HEK293T (cell line): ENCODE measurements around the gene RBFOX1.

Experiments used
- CTCF ChIA-PET: fragments of 350-600 bp; formaldehyde crosslinking; extraction: SDS; loops from one replicate; lab custom pipeline; 2021; ENCODE audit warnings: antibody characterized with exemption, inconsistent platforms; lab: Yijun Ruan, JAX
- POLR2A ChIA-PET: fragments of 350-600 bp; formaldehyde crosslinking; extraction: SDS; loops from one replicate; lab custom pipeline; 2020; ENCODE audit warnings: antibody characterized with exemption, inconsistent platforms; lab: Yijun Ruan, JAX
- DNase-seq: peaks from one replicate; pipeline ENCODE4 v3.0.0; 2012; ENCODE audit warnings: mixed read lengths; ENCODE audit errors: extremely low spot score
- ARNT ChIP-seq: fragments of 450-650 bp; IDR thresholded peaks from 2 replicates; pipeline ENCODE4 v1.6.1; 2017; ENCODE audit warnings: mild to moderate bottlenecking
- BHLHE40 ChIP-seq: fragments of 450-650 bp; IDR thresholded peaks from 2 replicates; pipeline ENCODE4 v1.6.1; 2016; ENCODE audit warnings: mild to moderate bottlenecking, moderate library complexity, borderline replicate concordance
- CTBP1 ChIP-seq: fragments of 450-650 bp; IDR thresholded peaks from 2 replicates; pipeline ENCODE4 v1.6.1; 2016; ENCODE audit warnings: borderline replicate concordance
- ELF4 ChIP-seq: fragments of 450-650 bp; IDR thresholded peaks from 2 replicates; pipeline ENCODE4 v1.6.1; 2017; ENCODE audit warnings: antibody characterized with exemption
- FOXA1 ChIP-seq: fragments of 450-650 bp; IDR thresholded peaks from 2 replicates; pipeline ENCODE4 v1.6.1; 2016; ENCODE audit warnings: mild to moderate bottlenecking
- FOXK2 ChIP-seq: fragments of 450-650 bp; IDR thresholded peaks from 2 replicates; pipeline ENCODE4 v1.6.1; 2016; ENCODE audit warnings: mild to moderate bottlenecking
- FOXM1 ChIP-seq: fragments of 450-650 bp; IDR thresholded peaks from 2 replicates; pipeline ENCODE4 v1.6.1; 2017; ENCODE audit warnings: mild to moderate bottlenecking, borderline replicate concordance
- HDGF ChIP-seq: fragments of 450-650 bp; IDR thresholded peaks from 2 replicates; pipeline ENCODE4 v1.6.1; 2017; ENCODE audit warnings: antibody characterized with exemption, borderline replicate concordance
- L3MBTL2 ChIP-seq: fragments of 450-650 bp; conservative IDR thresholded peaks from 2 replicates; pipeline ENCODE4 v1.6.1; 2016; ENCODE audit warnings: mild to moderate bottlenecking
- LEF1 ChIP-seq: fragments of 450-650 bp; IDR thresholded peaks from 2 replicates; pipeline ENCODE4 v1.6.1; 2017; ENCODE audit warnings: mild to moderate bottlenecking, borderline replicate concordance
- NFRKB ChIP-seq: fragments of 450-650 bp; IDR thresholded peaks from 2 replicates; pipeline ENCODE4 v1.6.1; 2016; ENCODE audit warnings: mild to moderate bottlenecking, moderate library complexity
- PKNOX1 ChIP-seq: fragments of 450-650 bp; IDR thresholded peaks from 2 replicates; pipeline ENCODE4 v1.6.1; 2016
- SP1 ChIP-seq: fragments of 450-650 bp; IDR thresholded peaks from 2 replicates; pipeline ENCODE4 v1.6.1; 2017
- SUZ12 ChIP-seq: fragments of 450-650 bp; IDR thresholded peaks from 2 replicates; pipeline ENCODE4 v1.6.1; 2016; ENCODE audit warnings: mild to moderate bottlenecking
- TARDBP ChIP-seq: fragments of 450-650 bp; IDR thresholded peaks from 2 replicates; pipeline ENCODE4 v1.6.1; 2016
- ZNF384 ChIP-seq: fragments of 450-650 bp; IDR thresholded peaks from 2 replicates; pipeline ENCODE4 v1.6.1; 2016

Gene RBFOX1

GRCh38 chr16:7581175-7581574 is 248.5 kb downstream of the RBFOX1 start:
- ChIA-PET CTCF (no interaction called here), POLR2A (no interaction called here)
- TF ChIP-seq BHLHE40 (no peak), HDGF (no peak), CTBP1 (no peak), ELF4 (no peak), ZNF384 (no peak), FOXM1 (no peak), SP1 (no peak), PKNOX1 (no peak), ARNT (no peak), NFRKB (no peak), SUZ12 (no peak), FOXK2 (no peak), TARDBP (no peak)
- no peak for DNase-seq

GRCh38 chr16:7583396-7583795 is 250.8 kb downstream of the RBFOX1 start:
- DNase-seq, result no peak
- POLR2A ChIA-PET, result no interaction called here
- CTCF ChIA-PET, result no interaction called here
- no peak for TF ChIP-seq FOXK2
- TF ChIP-seq CTBP1, result no peak
- TF ChIP-seq ELF4, result no peak
- no peak for TF ChIP-seq FOXM1
- no peak for TF ChIP-seq HDGF
- no peak for TF ChIP-seq SP1
- TF ChIP-seq ARNT, result no peak
- TF ChIP-seq LEF1, result no peak
- TF ChIP-seq TARDBP, result no peak
- no peak for TF ChIP-seq NFRKB
- TF ChIP-seq FOXA1, result no peak
- TF ChIP-seq L3MBTL2, result no peak
- TF ChIP-seq BHLHE40, result no peak
- no peak for TF ChIP-seq PKNOX1
- no peak for TF ChIP-seq SUZ12
- no peak for TF ChIP-seq ZNF384

- DNase-seq, result no peak
- ChIA-PET CTCF (no interaction called here), POLR2A (no interaction called here)
- TF ChIP-seq FOXK2 (no peak), SUZ12 (no peak), ELF4 (no peak), PKNOX1 (no peak), SP1 (no peak)
Observed at GRCh38 chr16:7584561-7584960, 251.9 kb downstream of the RBFOX1 start.

- POLR2A ChIA-PET, result no interaction called here
- no peak for TF ChIP-seq HDGF
- TF ChIP-seq SP1, result no peak
- no peak for TF ChIP-seq L3MBTL2
- no peak for TF ChIP-seq TARDBP
- no peak for TF ChIP-seq FOXK2
- TF ChIP-seq ELF4, result no peak
- no peak for TF ChIP-seq CTBP1
- no peak for TF ChIP-seq FOXM1
- TF ChIP-seq SUZ12, result no peak
- TF ChIP-seq FOXA1, result no peak
- TF ChIP-seq PKNOX1, result no peak
- TF ChIP-seq ZNF384, result no peak
- TF ChIP-seq LEF1, result no peak
- no peak for TF ChIP-seq ARNT
- TF ChIP-seq BHLHE40, result no peak
- CTCF ChIA-PET, result no interaction called here
- DNase-seq, result no peak
Observed at GRCh38 chr16:7585705-7586104, 253.1 kb downstream of the RBFOX1 start.

- ChIA-PET POLR2A (no interaction called here), CTCF (no interaction called here)
- TF ChIP-seq BHLHE40, result no peak
- TF ChIP-seq SUZ12, result no peak
- no peak for TF ChIP-seq ELF4
- TF ChIP-seq SP1, result no peak
- no peak for TF ChIP-seq ARNT
- no peak for TF ChIP-seq HDGF
- TF ChIP-seq FOXA1, result no peak
- TF ChIP-seq NFRKB, result no peak
- no peak for TF ChIP-seq CTBP1
- no peak for TF ChIP-seq FOXK2
- TF ChIP-seq TARDBP, result no peak
- no peak for DNase-seq
Observed at GRCh38 chr16:7590934-7591333, 258.3 kb downstream of the RBFOX1 start.

- DNase-seq, result no peak
- ChIA-PET POLR2A (no interaction called here), CTCF (no interaction called here)
- TF ChIP-seq TARDBP, result no peak
- TF ChIP-seq ARNT, result no peak
- no peak for TF ChIP-seq SUZ12
- no peak for TF ChIP-seq BHLHE40
- no peak for TF ChIP-seq HDGF
Observed at GRCh38 chr16:7596308-7596707, 263.7 kb downstream of the RBFOX1 start.
